ENCODE results near the gene RBM18.

Gene RBM18

GRCh38 chr9:122201641-122202040, 63.0 kb downstream of the RBM18 start:
- DNase-seq, result no peak

GRCh38 chr9:122200960-122201595, 63.6 kb downstream of the RBM18 start:
- DNase-seq, result no peak

GRCh38 chr9:122197882-122198281, 66.8 kb downstream of the RBM18 start:
- no peak for DNase-seq

- no peak for DNase-seq
Measured at GRCh38 chr9:122197426-122197825, 67.2 kb downstream of the RBM18 start.

- DNase-seq, result no peak
Measured at GRCh38 chr9:122195875-122196274, 68.8 kb downstream of the RBM18 start.

GRCh38 chr9:122193651-122194050, 71.0 kb downstream of the RBM18 start:
- DNase-seq, result no peak

GRCh38 chr9:122192914-122193525, 71.6 kb downstream of the RBM18 start:
- no peak for DNase-seq

GRCh38 chr9:122192261-122192875, 72.3 kb downstream of the RBM18 start:
- no peak for DNase-seq

GRCh38 chr9:122191584-122191983, 73.1 kb downstream of the RBM18 start:
- DNase-seq, result no peak

- DNase-seq, result no peak
Measured at GRCh38 chr9:122190597-122191381, 73.9 kb downstream of the RBM18 start.

GRCh38 chr9:122188369-122188768, 76.3 kb downstream of the RBM18 start:
- DNase-seq, result no peak
